ENCODE measurements around the gene ADGRV1. TPM values are rescaled to one million over a fixed set of nuclear protein-coding genes. Genes with fewer than 3 reads are reported as not detected.

ADGRV1 gene
- total RNA-seq, 5 donors from 2014 or later (not counting 1 experiment from before 2014, with no cell fraction given) = 0.68 to 1.6 (median 1.2) TPM; not detected in 1

DNA sequence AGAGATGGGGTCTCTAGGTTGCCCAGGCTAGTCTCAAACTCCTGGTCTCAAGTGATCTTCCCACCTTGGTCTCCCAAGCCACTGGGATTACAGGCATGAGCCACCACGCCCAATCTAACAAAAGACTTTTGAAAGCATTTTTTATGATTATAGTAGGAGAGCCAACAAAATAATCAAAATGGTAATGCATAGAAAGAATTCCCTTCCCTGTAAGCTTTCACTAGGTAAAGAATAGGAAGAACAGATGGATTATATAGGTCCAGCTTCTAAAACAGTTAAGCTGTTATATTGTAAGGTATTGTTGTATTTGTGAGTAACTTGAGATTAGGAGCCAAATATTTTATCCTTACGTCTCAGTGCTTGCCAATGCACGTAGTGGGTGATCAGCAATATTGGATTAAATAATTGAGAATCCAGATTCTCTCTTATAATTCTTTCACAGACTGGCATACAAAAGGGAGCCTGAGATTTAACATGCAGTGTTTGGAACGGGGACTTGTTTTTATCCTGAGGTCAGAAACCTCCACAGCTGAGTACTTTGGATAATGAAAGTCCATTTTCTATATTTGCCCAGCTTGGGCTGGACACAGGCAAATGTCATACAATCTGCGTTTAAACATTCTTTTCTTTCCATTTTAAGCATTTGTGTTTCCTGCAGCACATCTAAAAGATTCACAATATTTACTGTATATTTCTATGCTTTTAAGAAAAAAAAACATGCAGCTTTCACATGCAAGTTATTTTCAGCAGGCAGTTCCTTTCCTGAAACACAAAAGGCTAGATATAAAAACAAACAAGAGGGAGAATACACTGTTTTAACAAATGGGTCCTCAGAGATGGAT is 586.1 kb downstream of the ADGRV1 start:
- Mint-ChIP-seq H3K9me3 (peaks cover 0 to 5% (median 0%) of the 10 kb centered on the region in 3 donors), H3K36me3 (no peaks in the 10 kb centered on the region), H3K27ac (no peak overlapping the region), H3K4me3 (no peak overlapping the region), H3K27me3 (peaks cover 0 to 4% of the 10 kb centered on the region in 2 donors), H3K4me1 (peaks cover 0 to 3% (median 0%) of the 10 kb centered on the region in 3 donors)
- Histone ChIP-seq H3K27me3 (replicated peaks in 1 of 2; ENCODE audit: control insufficient read depth in 2 of 2, extremely low read depth in 1 of 2, insufficient read depth in 2 of 2, low read length in 1 of 2) (peaks cover 0 to 12% of the 10 kb centered on the region in 2 experiments), H3K4me1 (ENCODE audit: control insufficient read depth in 1 of 2, extremely low read depth in 1 of 2, insufficient read depth in 2 of 2, low read length in 2 of 2) (no peaks in the 10 kb centered on the region), H3K9me3 (no peaks in the 10 kb centered on the region), H3K27ac (ENCODE audit: low read length) (no peak overlapping the region), H3K4me3 (ENCODE audit: control insufficient read depth in 1 of 2, extremely low read depth in 1 of 2, low read length in 1 of 2) (no peak overlapping the region), H3K36me3 (ENCODE audit: control insufficient read depth in 2 of 2, extremely low read depth in 1 of 2, insufficient read depth in 1 of 2, low read length in 1 of 2) (no peaks in the 10 kb centered on the region)
- ATAC-seq (replicated peaks in 1 of 4) (no peak), DNase-seq (no peak)
- ChIA-PET CTCF (no interaction called here), POLR2A (no interaction called here)
- WGBS (ENCODE audit: insufficient coverage) = 80% methylated on average over 1 of the region's 5 CpGs

DNA sequence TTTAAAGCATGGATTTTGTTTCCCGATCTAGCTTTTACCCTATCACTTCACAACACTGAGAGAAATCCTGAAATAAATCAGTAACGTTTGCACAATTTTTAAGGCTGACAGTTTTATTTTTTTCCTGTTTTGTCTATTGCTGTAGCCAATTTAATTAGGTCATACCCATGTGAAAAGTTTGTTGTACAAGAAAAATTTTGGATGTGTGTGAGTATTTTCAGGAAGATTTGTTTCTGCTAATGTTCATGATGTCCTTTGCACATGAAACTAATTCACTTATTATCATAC is 586.7 kb downstream of the ADGRV1 start:
- DNase-seq (no peak), ATAC-seq (replicated peaks in 1 of 4) (no peak)
- H3K36me3 Mint-ChIP-seq = no peaks in the 10 kb centered on the region
- Histone ChIP-seq H3K27ac (ENCODE audit: low read length) (no peak overlapping the region), H3K4me3 (ENCODE audit: control insufficient read depth in 1 of 2, extremely low read depth in 1 of 2, low read length in 1 of 2) (no peak overlapping the region), H3K9me3 (no peaks in the 10 kb centered on the region), H3K27me3 (replicated peaks in 1 of 2; ENCODE audit: control insufficient read depth in 2 of 2, extremely low read depth in 1 of 2, insufficient read depth in 2 of 2, low read length in 1 of 2) (peaks cover 0 to 12% of the 10 kb centered on the region in 2 experiments), H3K36me3 (ENCODE audit: control insufficient read depth in 2 of 2, extremely low read depth in 1 of 2, insufficient read depth in 1 of 2, low read length in 1 of 2) (no peaks in the 10 kb centered on the region), H3K4me1 (ENCODE audit: control insufficient read depth in 1 of 2, extremely low read depth in 1 of 2, insufficient read depth in 2 of 2, low read length in 2 of 2) (no peaks in the 10 kb centered on the region)
- H3K27ac Mint-ChIP-seq = no peak overlapping the region
- H3K27me3 Mint-ChIP-seq = peaks cover 1 to 8% of the 10 kb centered on the region in 2 donors
- ChIA-PET CTCF (no interaction called here), POLR2A (no interaction called here)
- whole genome bisulfite sequencing (ENCODE audit: insufficient coverage) = no CpG with 5 or more reads among the region's 2 CpGs
- H3K4me1 Mint-ChIP-seq = peaks cover 0 to 3% (median 0%) of the 10 kb centered on the region in 3 donors
- H3K9me3 Mint-ChIP-seq = peaks cover 0 to 5% (median 0%) of the 10 kb centered on the region in 3 donors
- no peak overlapping the region for H3K4me3 Mint-ChIP-seq

DNA sequence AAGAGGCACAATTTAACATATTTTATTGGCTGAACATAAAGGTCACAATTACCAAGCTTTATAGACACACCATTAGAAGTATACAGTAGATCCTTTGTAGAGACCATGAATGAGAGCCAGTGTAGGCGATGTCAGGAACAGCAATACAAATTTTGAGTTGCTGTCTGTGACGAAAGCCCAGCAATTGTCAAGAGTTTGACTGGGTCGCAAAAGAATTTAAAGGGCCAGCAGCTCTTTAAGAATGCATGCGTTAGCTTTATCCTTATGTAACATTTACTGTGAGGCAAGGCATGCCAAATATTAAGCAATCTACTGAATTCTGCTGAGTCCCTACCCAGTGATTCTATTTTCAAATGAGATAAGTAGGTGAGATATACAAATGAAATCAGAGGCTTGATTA is 587.6 kb downstream of the ADGRV1 start:
- 100% methylated on average over 4 of the region's 4 CpGs for WGBS (ENCODE audit: insufficient coverage)
- ChIA-PET CTCF (interaction anchor here in 1 of 2 donors (0.6 kb wide), 1 partner anchor 184 kb away, joined by 3 read pairs; no protein-coding TSS in a partner anchor), POLR2A (no interaction called here)
- H3K4me3 ChIP-seq (ENCODE audit: control insufficient read depth in 1 of 2, extremely low read depth in 1 of 2, low read length in 1 of 2) = no peak overlapping the region
- ATAC-seq (replicated peaks in 1 of 4) (no peak), DNase-seq (no peak)
- Mint-ChIP-seq H3K4me1 (peaks cover 0 to 3% (median 0%) of the 10 kb centered on the region in 3 donors), H3K27me3 (peaks cover 1 to 9% of the 10 kb centered on the region in 2 donors), H3K4me3 (no peak overlapping the region), H3K36me3 (no peaks in the 10 kb centered on the region), H3K9me3 (peaks cover 0 to 5% (median 0%) of the 10 kb centered on the region in 3 donors), H3K27ac (no peak overlapping the region)
- no peaks in the 10 kb centered on the region for H3K9me3 ChIP-seq
- H3K27me3 ChIP-seq (replicated peaks in 1 of 2; ENCODE audit: control insufficient read depth in 2 of 2, extremely low read depth in 1 of 2, insufficient read depth in 2 of 2, low read length in 1 of 2) = peaks cover 0 to 12% of the 10 kb centered on the region in 2 experiments
- no peak overlapping the region for H3K27ac ChIP-seq (ENCODE audit: low read length)
- no peaks in the 10 kb centered on the region for H3K36me3 ChIP-seq (ENCODE audit: control insufficient read depth in 2 of 2, extremely low read depth in 1 of 2, insufficient read depth in 1 of 2, low read length in 1 of 2)
- no peaks in the 10 kb centered on the region for H3K4me1 ChIP-seq (ENCODE audit: control insufficient read depth in 1 of 2, extremely low read depth in 1 of 2, insufficient read depth in 2 of 2, low read length in 2 of 2)

DNA sequence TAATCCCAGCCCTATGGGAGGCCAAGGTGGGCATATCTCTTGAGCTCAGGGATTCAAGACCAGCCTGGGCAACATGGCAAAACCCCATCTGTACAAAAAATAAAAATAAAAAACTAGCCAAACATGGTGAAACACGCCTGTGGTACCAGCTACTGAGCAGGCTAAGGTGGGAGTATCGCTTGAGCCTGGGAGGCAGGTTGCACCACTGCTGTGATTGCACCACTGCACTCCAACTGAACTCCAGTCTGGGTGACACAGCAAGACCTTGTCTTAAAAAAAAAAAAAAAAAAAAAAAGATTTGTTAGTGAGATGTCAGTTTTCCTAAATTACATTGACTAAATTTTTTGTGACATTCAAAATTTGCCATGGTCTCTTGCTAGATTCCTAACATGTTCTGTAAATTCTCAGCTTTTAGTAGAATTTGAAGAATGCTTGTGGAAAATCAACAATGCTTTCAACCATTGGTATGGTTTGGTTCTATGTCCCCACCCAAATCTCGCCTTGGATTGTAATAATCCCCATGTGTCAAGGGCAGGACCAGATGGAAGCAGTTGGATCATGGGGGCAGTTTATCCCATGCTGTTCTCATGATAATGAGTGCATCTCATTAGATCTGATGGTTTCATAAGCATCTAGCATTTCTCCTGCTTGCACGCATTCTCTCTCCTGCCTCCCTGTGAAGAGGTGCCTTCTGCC is 588.5 kb downstream of the ADGRV1 start:
- Mint-ChIP-seq H3K4me3 (no peak overlapping the region), H3K27ac (no peak overlapping the region), H3K36me3 (no peaks in the 10 kb centered on the region), H3K27me3 (peaks cover 1 to 12% of the 10 kb centered on the region in 2 donors), H3K9me3 (peaks cover 0 to 5% (median 0%) of the 10 kb centered on the region in 3 donors), H3K4me1 (peaks cover 0 to 3% (median 0%) of the 10 kb centered on the region in 3 donors)
- Histone ChIP-seq H3K36me3 (ENCODE audit: control insufficient read depth in 2 of 2, extremely low read depth in 1 of 2, insufficient read depth in 1 of 2, low read length in 1 of 2) (no peaks in the 10 kb centered on the region), H3K27ac (ENCODE audit: low read length) (no peak overlapping the region), H3K4me1 (ENCODE audit: control insufficient read depth in 1 of 2, extremely low read depth in 1 of 2, insufficient read depth in 2 of 2, low read length in 2 of 2) (no peaks in the 10 kb centered on the region), H3K9me3 (no peaks in the 10 kb centered on the region), H3K27me3 (replicated peaks in 1 of 2; ENCODE audit: control insufficient read depth in 2 of 2, extremely low read depth in 1 of 2, insufficient read depth in 2 of 2, low read length in 1 of 2) (peaks cover 0 to 12% of the 10 kb centered on the region in 2 experiments), H3K4me3 (ENCODE audit: control insufficient read depth in 1 of 2, extremely low read depth in 1 of 2, low read length in 1 of 2) (no peak overlapping the region)
- ChIA-PET POLR2A (interaction anchor here (0.6 to 0.7 kb wide), 2 partner anchors 27 to 609 kb away, joined by 3 to 7 read pairs; no protein-coding TSS in a partner anchor), CTCF (interaction anchor here in 1 of 2 donors (0.6 kb wide), 1 partner anchor 183 kb away, joined by 3 read pairs; no protein-coding TSS in a partner anchor)
- ATAC-seq (replicated peaks in 1 of 4) (no peak), DNase-seq (peak in 1 of 35 experiments; percentile 10)
- no CpG with 5 or more reads among the region's 4 CpGs for WGBS (ENCODE audit: insufficient coverage)

DNA sequence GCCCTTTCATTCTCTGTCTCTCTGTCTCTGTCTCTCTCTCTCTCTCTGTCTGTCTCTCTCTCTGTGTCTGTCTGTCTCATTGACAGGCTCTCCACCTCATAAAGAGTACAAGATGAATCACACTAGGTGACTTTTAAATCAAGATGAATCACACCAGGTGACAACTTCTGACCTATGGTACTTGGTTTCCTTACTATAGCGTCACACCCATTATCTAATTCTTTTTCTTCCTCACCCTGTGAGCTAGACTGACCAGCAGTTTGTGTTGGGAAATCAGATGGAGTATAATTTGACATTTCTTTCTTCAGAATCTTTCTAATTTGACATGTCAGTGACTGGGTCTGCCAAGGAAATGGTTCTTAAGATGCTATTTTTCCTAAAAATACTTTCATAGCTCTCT is 591.6 kb downstream of the ADGRV1 start:
- no CpG with 5 or more reads among the region's 1 CpG for WGBS (ENCODE audit: insufficient coverage)
- peaks cover 1 to 12% of the 10 kb centered on the region in 2 donors for H3K27me3 Mint-ChIP-seq
- Histone ChIP-seq H3K4me3 (ENCODE audit: control insufficient read depth in 1 of 2, extremely low read depth in 1 of 2, low read length in 1 of 2) (no peak overlapping the region), H3K27ac (ENCODE audit: low read length) (no peak overlapping the region), H3K9me3 (no peaks in the 10 kb centered on the region), H3K36me3 (ENCODE audit: control insufficient read depth in 2 of 2, extremely low read depth in 1 of 2, insufficient read depth in 1 of 2, low read length in 1 of 2) (no peaks in the 10 kb centered on the region), H3K4me1 (ENCODE audit: control insufficient read depth in 1 of 2, extremely low read depth in 1 of 2, insufficient read depth in 2 of 2, low read length in 2 of 2) (no peaks in the 10 kb centered on the region), H3K27me3 (replicated peaks in 1 of 2; ENCODE audit: control insufficient read depth in 2 of 2, extremely low read depth in 1 of 2, insufficient read depth in 2 of 2, low read length in 1 of 2) (peaks cover 0 to 6% of the 10 kb centered on the region in 2 experiments)
- H3K36me3 Mint-ChIP-seq = no peaks in the 10 kb centered on the region
- DNase-seq (no peak), ATAC-seq (replicated peaks in 1 of 4) (no peak)
- H3K9me3 Mint-ChIP-seq = peaks cover 0 to 5% (median 0%) of the 10 kb centered on the region in 3 donors
- POLR2A ChIA-PET = no interaction called here
- CTCF ChIA-PET = interaction anchor here in 1 of 2 donors (0.6 kb wide), 1 partner anchor 284 kb away, joined by 4 read pairs; no protein-coding TSS in a partner anchor
- H3K27ac Mint-ChIP-seq = no peak overlapping the region
- no peak overlapping the region for H3K4me3 Mint-ChIP-seq
- no peaks in the 10 kb centered on the region for H3K4me1 Mint-ChIP-seq

DNA sequence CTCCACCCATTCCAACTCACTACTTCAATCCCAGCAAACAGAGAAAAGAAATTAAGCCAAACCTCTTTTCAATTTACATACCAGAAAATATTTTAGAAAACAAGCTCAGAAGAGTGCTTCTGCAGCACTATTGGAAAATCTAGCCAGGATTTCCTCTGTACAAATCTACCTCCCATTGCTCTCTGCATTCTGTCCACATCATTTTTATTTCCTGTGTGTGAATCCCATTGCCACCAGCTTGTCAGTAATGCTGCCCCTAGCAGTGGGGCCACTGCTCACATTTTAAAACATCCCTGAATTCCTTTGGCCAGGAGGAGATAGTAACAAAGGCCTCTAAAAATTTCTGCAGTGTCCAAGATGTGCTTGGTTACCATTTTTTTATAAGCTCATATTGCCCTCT is 592.0 kb downstream of the ADGRV1 start:
- H3K36me3 ChIP-seq (ENCODE audit: control insufficient read depth in 2 of 2, extremely low read depth in 1 of 2, insufficient read depth in 1 of 2, low read length in 1 of 2) = no peaks in the 10 kb centered on the region
- no peaks in the 10 kb centered on the region for H3K36me3 Mint-ChIP-seq
- no peak overlapping the region for H3K27ac Mint-ChIP-seq
- no peak overlapping the region for H3K27ac ChIP-seq (ENCODE audit: low read length)
- H3K27me3 Mint-ChIP-seq = peaks cover 1 to 12% of the 10 kb centered on the region in 2 donors
- DNase-seq = no peak
- H3K9me3 Mint-ChIP-seq = peaks cover 0 to 5% (median 0%) of the 10 kb centered on the region in 3 donors
- no peaks in the 10 kb centered on the region for H3K4me1 Mint-ChIP-seq
- H3K9me3 ChIP-seq = no peaks in the 10 kb centered on the region
- no peak for ATAC-seq (replicated peaks in 1 of 4)
- POLR2A ChIA-PET = no interaction called here
- no peaks in the 10 kb centered on the region for H3K4me1 ChIP-seq (ENCODE audit: control insufficient read depth in 1 of 2, extremely low read depth in 1 of 2, insufficient read depth in 2 of 2, low read length in 2 of 2)
- CTCF ChIA-PET = interaction anchor here in 1 of 2 donors (0.6 kb wide), 1 partner anchor 284 kb away, joined by 4 read pairs; no protein-coding TSS in a partner anchor
- no peak overlapping the region for H3K4me3 Mint-ChIP-seq
- H3K4me3 ChIP-seq (ENCODE audit: control insufficient read depth in 1 of 2, extremely low read depth in 1 of 2, low read length in 1 of 2) = no peak overlapping the region
- H3K27me3 ChIP-seq (replicated peaks in 1 of 2; ENCODE audit: control insufficient read depth in 2 of 2, extremely low read depth in 1 of 2, insufficient read depth in 2 of 2, low read length in 1 of 2) = peaks cover 0 to 6% of the 10 kb centered on the region in 2 experiments
